Nephron progenitor cell (in vitro differentiated cells): ENCODE measurements around the gene CABLES1.

ENCODE experiments used
- DNase-seq: peaks from one replicate; pipeline ENCODE4 v3.0.0; 2021
- H3K27ac Mint-ChIP-seq: 2 replicates; pipeline ENCODE4 v1.8.0; 2021; ENCODE audit warnings: mild to moderate bottlenecking, moderate library complexity, mixed read lengths
- H3K27me3 Mint-ChIP-seq: 2 replicates; pipeline ENCODE4 v1.8.0; 2021; ENCODE audit warnings: mild to moderate bottlenecking, low read depth, mixed read lengths; ENCODE audit not compliant: poor library complexity
- H3K36me3 Mint-ChIP-seq: 2 replicates; pipeline ENCODE4 v1.8.0; 2021; ENCODE audit warnings: low read depth, mixed read lengths
- H3K4me1 Mint-ChIP-seq: 2 replicates; pipeline ENCODE4 v1.8.0; 2021; ENCODE audit warnings: mixed read lengths
- H3K4me3 Mint-ChIP-seq: 2 replicates; pipeline ENCODE4 v1.8.0; 2021; ENCODE audit warnings: mild to moderate bottlenecking, moderate library complexity, mixed read lengths
- H3K9me3 Mint-ChIP-seq: 2 replicates; pipeline ENCODE4 v1.8.0; 2021; ENCODE audit warnings: mild to moderate bottlenecking, moderate library complexity, mixed read lengths
- CTCF ChIP-seq: fragments of 200-600 bp; sonication (generic); IDR thresholded peaks from 2 replicates; pipeline ENCODE4 v1.5.0; 2021; ENCODE audit warnings: antibody characterized with exemption

The CABLES1 gene

DNA sequence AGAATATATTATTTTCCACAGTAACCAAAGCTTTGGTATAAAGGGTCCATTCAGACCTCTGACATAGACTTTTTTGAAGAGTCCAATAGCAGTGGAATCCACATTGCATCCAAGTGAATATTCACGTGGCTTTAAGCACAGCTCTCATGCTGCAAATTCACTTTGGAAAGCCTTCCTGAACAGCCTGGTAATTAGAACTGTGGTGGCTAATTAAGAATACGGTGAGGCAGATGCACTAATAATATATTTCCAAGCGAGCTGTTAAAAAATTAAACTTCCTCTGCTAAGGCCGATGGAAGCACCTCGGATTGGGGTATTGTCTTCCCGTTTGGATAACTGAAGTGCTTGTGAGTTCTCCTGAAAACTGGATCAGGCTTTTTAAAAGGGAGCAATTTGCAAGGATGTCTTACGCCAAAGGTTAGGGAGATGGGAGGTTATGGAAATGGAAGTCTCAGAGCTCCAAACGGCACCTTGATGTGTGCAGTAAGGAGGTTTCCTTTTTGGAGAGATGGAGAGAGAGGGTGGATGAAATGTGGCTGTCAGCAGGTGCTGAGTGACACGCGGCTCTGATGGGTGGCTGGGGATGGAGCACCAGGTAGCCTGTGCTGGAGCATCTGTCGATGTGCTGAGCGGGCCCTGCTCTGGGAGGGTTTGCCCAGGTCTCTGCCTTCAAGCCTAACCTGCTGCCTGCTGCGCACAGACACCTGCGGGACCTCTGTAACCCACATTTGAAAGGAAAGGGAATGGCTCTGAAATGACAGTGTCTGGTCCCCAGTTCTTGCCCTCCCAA is 37.5 kb downstream of the CABLES1 start:
- Mint-ChIP-seq H3K36me3 (peaks cover 11% of the 10 kb centered on the region), H3K4me1 (peaks cover 63% of the 10 kb centered on the region), H3K9me3 (no peaks in the 10 kb centered on the region), H3K27ac (no peak overlapping the region), H3K4me3 (no peak overlapping the region), H3K27me3 (peaks cover 4% of the 10 kb centered on the region)
- no peak for TF ChIP-seq CTCF
- DNase-seq, result no peak

DNA sequence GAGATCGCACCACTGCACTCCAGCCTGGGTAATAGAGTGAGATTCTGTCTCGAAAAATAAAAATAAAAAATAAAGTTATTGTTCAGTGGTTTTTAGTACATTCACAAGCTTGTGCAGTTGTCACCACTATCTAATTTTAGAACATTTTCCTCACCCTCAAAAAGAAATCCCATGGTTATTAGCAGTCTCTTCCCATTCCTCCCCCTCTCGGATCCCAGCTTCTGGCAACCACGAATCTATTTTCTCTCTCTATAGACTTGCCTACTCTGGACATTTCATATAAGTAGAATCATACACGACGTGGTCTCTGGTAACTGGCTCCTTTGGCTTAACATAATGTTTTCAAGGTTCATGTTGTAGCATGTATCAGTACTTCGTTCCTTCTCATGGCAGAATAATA is 38.6 kb downstream of the CABLES1 start:
- H3K36me3 Mint-ChIP-seq, result peaks cover 19% of the 10 kb centered on the region
- DNase-seq, result no peak
- TF ChIP-seq CTCF, result no peak
- no peak overlapping the region for H3K27ac Mint-ChIP-seq
- no peaks in the 10 kb centered on the region for H3K9me3 Mint-ChIP-seq
- peaks cover 4% of the 10 kb centered on the region for H3K27me3 Mint-ChIP-seq
- peaks cover 60% of the 10 kb centered on the region for H3K4me1 Mint-ChIP-seq
- no peak overlapping the region for H3K4me3 Mint-ChIP-seq

DNA sequence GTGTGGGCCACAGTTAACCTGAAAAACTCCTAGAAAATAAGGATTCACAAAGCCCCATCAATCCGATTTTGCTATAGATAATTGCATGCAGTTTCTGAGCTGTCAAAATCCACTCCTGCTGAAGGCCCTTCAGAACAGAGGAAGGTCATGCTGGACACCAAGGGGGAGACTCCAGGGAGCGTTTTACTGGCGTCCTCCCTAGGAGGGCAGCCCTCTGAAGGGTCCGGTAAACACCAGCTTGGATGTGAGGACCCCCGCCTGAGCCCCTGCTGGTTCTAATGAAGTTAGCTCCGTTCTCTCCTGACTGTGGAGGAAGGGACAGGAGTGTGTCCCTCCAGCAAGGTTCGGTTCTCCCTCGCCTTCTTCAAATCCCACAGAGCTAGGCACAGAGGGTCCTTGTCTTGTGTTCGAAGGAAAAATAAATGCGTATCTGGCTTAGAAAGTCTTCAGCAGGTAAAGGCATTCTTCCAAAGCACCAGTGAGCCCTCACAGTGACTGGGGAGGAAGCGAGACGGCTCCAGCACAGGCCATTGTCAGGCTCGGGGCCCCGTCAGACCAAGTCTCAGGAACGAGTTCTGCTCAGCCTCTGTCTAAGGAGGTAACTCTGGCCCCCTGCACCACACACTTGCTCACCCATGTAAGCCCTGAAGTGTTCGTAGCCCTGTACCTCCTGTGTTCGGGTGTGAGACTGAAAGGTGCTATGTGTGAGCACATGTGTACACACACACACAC is 41.6 kb downstream of the CABLES1 start:
- no peak for DNase-seq
- no peak for TF ChIP-seq CTCF

DNA sequence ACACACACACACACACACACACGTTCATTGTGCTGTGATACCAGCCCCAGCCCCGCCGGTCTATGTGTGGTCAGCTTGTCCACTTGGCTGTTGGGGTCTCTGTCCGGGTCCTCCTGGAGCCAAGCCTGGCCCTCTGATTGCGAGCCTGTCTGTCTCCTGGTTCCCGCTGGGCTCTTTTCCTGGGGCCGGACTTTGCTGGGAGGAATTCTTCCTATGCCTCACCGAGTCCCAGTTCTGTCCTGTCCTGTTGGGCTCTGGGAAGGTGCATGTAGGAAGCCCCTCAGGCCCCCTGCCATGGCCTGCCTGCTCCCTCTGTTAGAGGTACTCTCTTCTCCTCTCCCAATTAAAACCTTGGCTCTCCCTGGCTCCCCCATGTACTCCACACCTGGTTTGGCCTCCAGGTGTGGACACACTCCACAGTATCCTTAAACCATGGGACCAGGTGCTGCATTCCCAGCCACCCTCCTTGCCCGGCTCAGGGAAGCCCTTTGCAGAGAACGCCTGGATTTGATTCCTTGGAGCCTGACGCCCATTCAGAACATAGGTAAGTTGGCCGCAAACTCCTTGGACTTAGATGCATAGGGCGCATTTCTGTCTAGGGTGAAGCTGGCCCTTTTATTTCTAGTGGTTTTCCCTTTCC is 42.3 kb downstream of the CABLES1 start:
- Mint-ChIP-seq H3K36me3 (peaks cover 15% of the 10 kb centered on the region), H3K27ac (peak overlapping the region; percentile 96), H3K9me3 (no peaks in the 10 kb centered on the region), H3K4me3 (no peak overlapping the region), H3K4me1 (peaks cover 51% of the 10 kb centered on the region), H3K27me3 (peaks cover 4% of the 10 kb centered on the region)
- no peak for DNase-seq
- TF ChIP-seq CTCF, result no peak

More for the DNA sequence above, 41.6 kb downstream of the CABLES1 start:
- Mint-ChIP-seq H3K4me1 (peaks cover 51% of the 10 kb centered on the region), H3K4me3 (no peak overlapping the region), H3K27ac (peak overlapping the region; percentile 96), H3K36me3 (peaks cover 19% of the 10 kb centered on the region), H3K9me3 (no peaks in the 10 kb centered on the region), H3K27me3 (peaks cover 4% of the 10 kb centered on the region)

DNA sequence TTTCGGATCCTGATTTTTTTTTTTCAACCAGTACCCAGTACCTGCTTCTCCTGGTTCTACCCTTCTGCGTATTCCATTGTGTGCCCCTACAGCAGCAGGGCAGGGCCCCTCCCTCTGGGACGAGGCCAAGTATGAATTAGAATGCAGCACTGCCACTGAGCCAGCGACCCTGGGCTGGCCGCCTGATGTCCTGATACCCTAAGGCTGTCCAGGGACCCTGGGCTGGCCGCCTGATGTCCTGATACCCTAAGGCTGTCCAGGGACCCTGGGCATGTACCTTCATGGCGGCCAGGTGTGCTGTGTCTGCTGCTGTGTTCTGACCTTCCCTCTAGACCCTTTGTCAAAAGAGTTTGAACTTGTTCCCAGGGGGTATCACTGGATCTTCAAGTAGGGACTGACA is 42.9 kb downstream of the CABLES1 start:
- peaks cover 4% of the 10 kb centered on the region for H3K27me3 Mint-ChIP-seq
- H3K27ac Mint-ChIP-seq, result peak overlapping the region; percentile 96
- H3K36me3 Mint-ChIP-seq, result peaks cover 15% of the 10 kb centered on the region
- TF ChIP-seq CTCF, result no peak
- H3K4me1 Mint-ChIP-seq, result peaks cover 57% of the 10 kb centered on the region
- H3K4me3 Mint-ChIP-seq, result no peak overlapping the region
- DNase-seq, result no peak
- no peaks in the 10 kb centered on the region for H3K9me3 Mint-ChIP-seq
